HL-60 (cell line): ENCODE results near the gene CYSRT1.

Experiments used
- DNase-seq, 2 experiments: peaks; one replicate each; pipeline ENCODE4 v3.0.0-alpha.2; 2010 to 2020; ENCODE audit warnings: low read depth in 1 of 2, low spot score in 1 of 2
- H3K27ac ChIP-seq: fragments of 250-450 bp; sonication (Bioruptor Pico); replicated peaks from 2 replicates; pipeline ENCODE4 v1.5.1; 2020; ENCODE audit warnings: mild to moderate bottlenecking, moderate library complexity
- H3K27me3 ChIP-seq: fragments of 250-450 bp; sonication (Bioruptor Pico); 2 replicates; pipeline ENCODE4 v1.5.1; 2021; ENCODE audit warnings: mild to moderate bottlenecking, moderate library complexity; ENCODE audit not compliant: insufficient read depth, poor library complexity, severe bottlenecking
- H3K4me3 ChIP-seq: replicated peaks from 2 replicates; pipeline ENCODE4 v1.5.1; 2011; ENCODE audit warnings: mild to moderate bottlenecking, control low read depth, low read length; ENCODE audit not compliant: insufficient read depth
- CTCF ChIP-seq: IDR thresholded peaks from one replicate; pipeline ENCODE4 v1.5.1; 2011; ENCODE audit warnings: low read length, control low read depth, inconsistent platforms; ENCODE audit not compliant: insufficient read depth
- GABPA ChIP-seq: IDR thresholded peaks from 2 replicates; pipeline ENCODE4 v1.6.1; 2012; ENCODE audit warnings: low read depth
- POLR2AphosphoS5 ChIP-seq: IDR thresholded peaks from 2 replicates; pipeline ENCODE4 v1.6.1; 2012; ENCODE audit warnings: low read depth
- SPI1 ChIP-seq: IDR thresholded peaks from 2 replicates; pipeline ENCODE4 v1.6.1; 2012; ENCODE audit warnings: low read depth, mild to moderate bottlenecking, borderline replicate concordance
- TF ChIP-seq, protein P1 (sequence below): IDR thresholded peaks from 2 replicates; pipeline ENCODE4 v1.6.1; 2012; ENCODE audit warnings: low read depth; ENCODE audit not compliant: insufficient replicate concordance

The CYSRT1 gene

GRCh38 chr9:137273611-137274320 lies 48.8 kb downstream of the CYSRT1 start:
- Histone ChIP-seq H3K27me3 (no peaks in the 10 kb centered on the region), H3K27ac (no peak overlapping the region), H3K4me3 (no peak overlapping the region)
- TF ChIP-seq, protein P1, sequence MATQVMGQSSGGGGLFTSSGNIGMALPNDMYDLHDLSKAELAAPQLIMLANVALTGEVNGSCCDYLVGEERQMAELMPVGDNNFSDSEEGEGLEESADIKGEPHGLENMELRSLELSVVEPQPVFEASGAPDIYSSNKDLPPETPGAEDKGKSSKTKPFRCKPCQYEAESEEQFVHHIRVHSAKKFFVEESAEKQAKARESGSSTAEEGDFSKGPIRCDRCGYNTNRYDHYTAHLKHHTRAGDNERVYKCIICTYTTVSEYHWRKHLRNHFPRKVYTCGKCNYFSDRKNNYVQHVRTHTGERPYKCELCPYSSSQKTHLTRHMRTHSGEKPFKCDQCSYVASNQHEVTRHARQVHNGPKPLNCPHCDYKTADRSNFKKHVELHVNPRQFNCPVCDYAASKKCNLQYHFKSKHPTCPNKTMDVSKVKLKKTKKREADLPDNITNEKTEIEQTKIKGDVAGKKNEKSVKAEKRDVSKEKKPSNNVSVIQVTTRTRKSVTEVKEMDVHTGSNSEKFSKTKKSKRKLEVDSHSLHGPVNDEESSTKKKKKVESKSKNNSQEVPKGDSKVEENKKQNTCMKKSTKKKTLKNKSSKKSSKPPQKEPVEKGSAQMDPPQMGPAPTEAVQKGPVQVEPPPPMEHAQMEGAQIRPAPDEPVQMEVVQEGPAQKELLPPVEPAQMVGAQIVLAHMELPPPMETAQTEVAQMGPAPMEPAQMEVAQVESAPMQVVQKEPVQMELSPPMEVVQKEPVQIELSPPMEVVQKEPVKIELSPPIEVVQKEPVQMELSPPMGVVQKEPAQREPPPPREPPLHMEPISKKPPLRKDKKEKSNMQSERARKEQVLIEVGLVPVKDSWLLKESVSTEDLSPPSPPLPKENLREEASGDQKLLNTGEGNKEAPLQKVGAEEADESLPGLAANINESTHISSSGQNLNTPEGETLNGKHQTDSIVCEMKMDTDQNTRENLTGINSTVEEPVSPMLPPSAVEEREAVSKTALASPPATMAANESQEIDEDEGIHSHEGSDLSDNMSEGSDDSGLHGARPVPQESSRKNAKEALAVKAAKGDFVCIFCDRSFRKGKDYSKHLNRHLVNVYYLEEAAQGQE, result no peak
- no peak for DNase-seq

DNA sequence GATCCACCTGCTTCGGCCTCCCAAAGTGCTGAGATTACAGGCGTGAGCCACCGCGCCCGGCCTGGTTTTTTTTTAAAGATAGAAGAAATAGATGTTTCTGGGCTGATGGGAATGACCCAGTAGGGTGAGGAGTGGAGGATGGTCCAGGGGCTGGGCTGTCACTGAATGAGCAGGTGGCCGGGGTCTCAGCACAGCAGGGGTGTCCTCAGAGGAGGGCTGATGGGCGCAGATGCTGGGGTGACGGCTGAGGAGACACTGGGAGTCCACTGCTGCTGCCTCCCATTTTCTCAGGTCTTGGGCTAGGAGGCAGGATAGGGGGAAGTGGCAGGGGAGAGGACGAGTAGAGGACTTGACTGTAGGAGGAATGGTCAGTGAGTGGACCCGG lies 50.2 kb downstream of the CYSRT1 start:
- Histone ChIP-seq H3K27me3 (no peaks in the 10 kb centered on the region), H3K4me3 (no peak overlapping the region), H3K27ac (no peak overlapping the region)
- TF ChIP-seq, protein P1, result no peak
- TF ChIP-seq CTCF, result no peak
- TF ChIP-seq POLR2AphosphoS5, result no peak
- TF ChIP-seq GABPA, result no peak
- TF ChIP-seq SPI1, result no peak
- DNase-seq, result no peak
